HG03521 (cell line): ENCODE measurements around the gene ITGB8.
"Not testable (repeated sequence)": the region's sequence is repeated elsewhere in the genome, so short reads cannot be mapped to it uniquely, and the experiment has no call there.

Experiments used
- ATAC-seq: cut with Tn5 transposase; IDR thresholded peaks from one replicate; pipeline ENCODE4 v1.9.1; 2021; ENCODE audit warnings: mild to moderate bottlenecking, moderate library complexity; ENCODE audit not compliant: unreplicated experiment

The ITGB8 gene

GRCh38 chr7:20330239-20330927, at the start of gene ITGB8:
ITGB8 (plus strand) TSS chr7:20330900; CDS start chr7:20331807, 907 bp downstream.
- peak; percentile 59 for ATAC-seq

GRCh38 chr7:20282959-20283358, 47.7 kb upstream of the ITGB8 start:
- ATAC-seq, result no peak

GRCh38 chr7:20283385-20283784, 47.3 kb upstream of the ITGB8 start:
- no peak for ATAC-seq

- no peak for ATAC-seq
These were observed 46.5 kb upstream of the ITGB8 start for GRCh38 chr7:20284003-20284770.

GRCh38 chr7:20284771-20285143, 45.9 kb upstream of the ITGB8 start:
- no peak for ATAC-seq

GRCh38 chr7:20287317-20287716, 43.4 kb upstream of the ITGB8 start:
- ATAC-seq, result no peak

GRCh38 chr7:20288036-20288435, 42.7 kb upstream of the ITGB8 start:
- no peak for ATAC-seq

GRCh38 chr7:20290505-20291111, 40.1 kb upstream of the ITGB8 start:
- no peak for ATAC-seq

GRCh38 chr7:20293336-20293735, 37.4 kb upstream of the ITGB8 start:
- no peak for ATAC-seq

- no peak for ATAC-seq
These were observed 34.3 kb upstream of the ITGB8 start for GRCh38 chr7:20296444-20296843.

GRCh38 chr7:20296901-20297300, 33.8 kb upstream of the ITGB8 start:
- ATAC-seq, result no peak

- ATAC-seq, result no peak
These were observed 32.2 kb upstream of the ITGB8 start for GRCh38 chr7:20298486-20298901.

- no peak for ATAC-seq
These were observed 31.6 kb upstream of the ITGB8 start for GRCh38 chr7:20299145-20299544.

- ATAC-seq, result peak; percentile 40
These were observed 30.9 kb upstream of the ITGB8 start for GRCh38 chr7:20299647-20300312.

GRCh38 chr7:20301311-20301939, 29.3 kb upstream of the ITGB8 start:
- ATAC-seq, result no peak

GRCh38 chr7:20302300-20302699, 28.4 kb upstream of the ITGB8 start:
- not testable (repeated sequence) for ATAC-seq

GRCh38 chr7:20302891-20303290, 27.8 kb upstream of the ITGB8 start:
- ATAC-seq, result no peak

GRCh38 chr7:20304366-20304765, 26.3 kb upstream of the ITGB8 start:
- ATAC-seq, result no peak

- no peak for ATAC-seq
These were observed 25.0 kb upstream of the ITGB8 start for GRCh38 chr7:20305726-20306125.

GRCh38 chr7:20306180-20306946, 24.3 kb upstream of the ITGB8 start:
- no peak for ATAC-seq
